Astrocyte of the cerebellum (primary cell): ENCODE measurements around the gene STX8.

ENCODE experiments used
- DNase-seq: peaks from one replicate; pipeline ENCODE4 v3.0.0-alpha.2; 2011; ENCODE audit warnings: low read depth
- H3K4me3 ChIP-seq: 2 replicates; pipeline ENCODE4 v1.5.1; 2011; ENCODE audit warnings: mild to moderate bottlenecking, low read depth, low read length, moderate library complexity
- CTCF ChIP-seq: IDR thresholded peaks from 2 replicates; pipeline ENCODE4 v1.5.1; 2012; ENCODE audit warnings: low read length, low read depth, moderate library complexity, mild to moderate bottlenecking; ENCODE audit errors: missing control alignments
- in situ Hi-C: cut with HindIII; loops from 2 replicates; pipeline ENCODE4 v1.10.0; 2017; ENCODE audit warnings: low sequenced_read_pairs

The STX8 gene

GRCh38 chr17:9249245-9249953, 326.2 kb downstream of the STX8 start:
- no peak for DNase-seq
- TF ChIP-seq CTCF = no peak
- H3K4me3 ChIP-seq = no peak overlapping the region
- in situ Hi-C loops = no loop called here

GRCh38 chr17:9247401-9247938, 328.1 kb downstream of the STX8 start:
- H3K4me3 ChIP-seq = no peak overlapping the region
- in situ Hi-C loops = no loop called here

GRCh38 chr17:9244066-9245052, 331.3 kb downstream of the STX8 start:
- no peak for TF ChIP-seq CTCF
- DNase-seq = no peak
- in situ Hi-C loops = no loop called here
- no peak overlapping the region for H3K4me3 ChIP-seq

More at GRCh38 chr17:9247401-9247938, 328.1 kb downstream of the STX8 start:
- no peak for DNase-seq
- no peak for TF ChIP-seq CTCF

- TF ChIP-seq CTCF = no peak
- H3K4me3 ChIP-seq = no peak overlapping the region
- in situ Hi-C loops = no loop called here
- DNase-seq = no peak
These were observed 332.6 kb downstream of the STX8 start for GRCh38 chr17:9242983-9243382.

- no peak for TF ChIP-seq CTCF
- no peak overlapping the region for H3K4me3 ChIP-seq
- in situ Hi-C loops = no loop called here
- DNase-seq = no peak
These were observed 333.1 kb downstream of the STX8 start for GRCh38 chr17:9242497-9242881.

GRCh38 chr17:9241774-9242496, 333.7 kb downstream of the STX8 start:
- no peak for DNase-seq
- no peak overlapping the region for H3K4me3 ChIP-seq
- TF ChIP-seq CTCF = no peak
- in situ Hi-C loops = no loop called here
